Cardiac muscle cell (in vitro differentiated cells and primary cell): Measurements from ENCODE around the gene GJA3. TPM values are rescaled to one million over a fixed set of nuclear protein-coding genes. Genes with fewer than 3 reads are reported as not detected.

Experiments used
- DNase-seq, 2 donors: peaks; one replicate each; pipeline versions ENCODE4 v3.0.0 to v3.0.0-alpha.2; 2010 to 2017; ENCODE audit warnings: low read depth in 1 of 2, low spot score in 1 of 2
- H3K27ac ChIP-seq: fragments of 200-600 bp; sonication (generic); 2 replicates; pipeline ENCODE4 v1.5.1; 2016
- H3K27me3 ChIP-seq: fragments of 200-600 bp; sonication (generic); 2 replicates; pipeline ENCODE4 v1.6.0; 2016; ENCODE audit warnings: control low read depth
- H3K36me3 ChIP-seq: fragments of 200-600 bp; sonication (generic); 2 replicates; pipeline ENCODE4 v1.5.1; 2016; ENCODE audit warnings: control low read depth
- H3K4me1 ChIP-seq: fragments of 200-600 bp; sonication (generic); 2 replicates; pipeline ENCODE4 v1.8.1; 2017; ENCODE audit warnings: low read depth, mild to moderate bottlenecking, mixed run types
- H3K4me3 ChIP-seq: fragments of 200-600 bp; sonication (generic); 2 replicates; pipeline ENCODE4 v1.5.1; 2016; ENCODE audit warnings: mild to moderate bottlenecking
- H3K9me3 ChIP-seq: fragments of 200-600 bp; sonication (generic); 2 replicates; pipeline ENCODE4 v1.5.1; 2017; ENCODE audit warnings: low read depth, mild to moderate bottlenecking, control low read depth
- polyA plus RNA-seq: library from polyadenylated mRNA; unstranded; fragments of >200 nt; fragmentation: Nextera tagmentation; extraction: Ambion mirVana; gene quantifications from 2 replicates; pipeline ENCODE4 v1.2.1, GENCODE V29; 2016
- total RNA-seq: library from RNA; depleted of rRNA; stranded (reverse); fragments of >200 nt; gene quantifications from 2 replicates; pipeline ENCODE4 v1.2.3, GENCODE V29; 2016
- TF ChIP-seq, protein P1 (sequence below): IDR thresholded peaks from 2 replicates; pipeline ENCODE4 v1.5.1; 2012; ENCODE audit warnings: low read depth, mild to moderate bottlenecking, low read length

The GJA3 gene
- total and polyA plus RNA-seq, 2 experiments from 2014 or later = 123 to 201 TPM

DNA sequence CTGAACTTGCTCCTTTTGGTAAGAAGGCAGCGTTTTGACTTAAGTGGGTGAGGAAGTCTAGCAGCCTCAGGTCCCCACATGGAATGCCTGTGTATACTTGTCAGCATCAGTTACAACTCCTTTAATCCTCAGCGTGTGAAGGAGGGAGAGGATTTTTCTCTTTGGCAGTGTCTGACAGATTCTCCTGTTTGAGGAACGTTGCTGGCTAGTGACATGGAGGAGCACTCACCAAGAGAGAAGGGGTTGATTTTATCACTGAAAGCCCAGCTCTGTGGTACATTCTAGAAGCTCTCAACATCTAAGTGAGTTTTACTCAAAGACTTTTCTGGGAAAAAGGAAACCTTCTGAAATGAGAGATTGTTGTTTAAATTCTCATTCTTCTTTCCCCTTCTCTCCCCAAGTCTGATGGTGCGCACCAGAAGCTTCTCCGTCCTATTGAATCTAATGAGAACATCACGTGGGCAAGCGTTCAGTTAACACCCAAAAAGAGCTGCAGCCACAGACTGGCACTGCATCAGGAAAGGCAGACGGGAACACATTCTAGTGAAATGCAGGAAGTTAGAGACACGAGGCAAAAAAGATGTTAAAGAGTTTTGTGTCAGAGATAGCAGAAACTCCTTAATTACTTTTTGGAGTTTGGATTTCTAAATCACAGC is 58.2 kb downstream of the GJA3 start:
- H3K4me3 ChIP-seq = no peak overlapping the region
- no peak for DNase-seq
- H3K27ac ChIP-seq = peak overlapping the region; percentile 71
- no peaks in the 10 kb centered on the region for H3K9me3 ChIP-seq
- TF ChIP-seq, protein P1, sequence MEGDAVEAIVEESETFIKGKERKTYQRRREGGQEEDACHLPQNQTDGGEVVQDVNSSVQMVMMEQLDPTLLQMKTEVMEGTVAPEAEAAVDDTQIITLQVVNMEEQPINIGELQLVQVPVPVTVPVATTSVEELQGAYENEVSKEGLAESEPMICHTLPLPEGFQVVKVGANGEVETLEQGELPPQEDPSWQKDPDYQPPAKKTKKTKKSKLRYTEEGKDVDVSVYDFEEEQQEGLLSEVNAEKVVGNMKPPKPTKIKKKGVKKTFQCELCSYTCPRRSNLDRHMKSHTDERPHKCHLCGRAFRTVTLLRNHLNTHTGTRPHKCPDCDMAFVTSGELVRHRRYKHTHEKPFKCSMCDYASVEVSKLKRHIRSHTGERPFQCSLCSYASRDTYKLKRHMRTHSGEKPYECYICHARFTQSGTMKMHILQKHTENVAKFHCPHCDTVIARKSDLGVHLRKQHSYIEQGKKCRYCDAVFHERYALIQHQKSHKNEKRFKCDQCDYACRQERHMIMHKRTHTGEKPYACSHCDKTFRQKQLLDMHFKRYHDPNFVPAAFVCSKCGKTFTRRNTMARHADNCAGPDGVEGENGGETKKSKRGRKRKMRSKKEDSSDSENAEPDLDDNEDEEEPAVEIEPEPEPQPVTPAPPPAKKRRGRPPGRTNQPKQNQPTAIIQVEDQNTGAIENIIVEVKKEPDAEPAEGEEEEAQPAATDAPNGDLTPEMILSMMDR = no peak
- peaks cover 58% of the 10 kb centered on the region for H3K4me1 ChIP-seq
- no peaks in the 10 kb centered on the region for H3K27me3 ChIP-seq
- H3K36me3 ChIP-seq = no peaks in the 10 kb centered on the region

DNA sequence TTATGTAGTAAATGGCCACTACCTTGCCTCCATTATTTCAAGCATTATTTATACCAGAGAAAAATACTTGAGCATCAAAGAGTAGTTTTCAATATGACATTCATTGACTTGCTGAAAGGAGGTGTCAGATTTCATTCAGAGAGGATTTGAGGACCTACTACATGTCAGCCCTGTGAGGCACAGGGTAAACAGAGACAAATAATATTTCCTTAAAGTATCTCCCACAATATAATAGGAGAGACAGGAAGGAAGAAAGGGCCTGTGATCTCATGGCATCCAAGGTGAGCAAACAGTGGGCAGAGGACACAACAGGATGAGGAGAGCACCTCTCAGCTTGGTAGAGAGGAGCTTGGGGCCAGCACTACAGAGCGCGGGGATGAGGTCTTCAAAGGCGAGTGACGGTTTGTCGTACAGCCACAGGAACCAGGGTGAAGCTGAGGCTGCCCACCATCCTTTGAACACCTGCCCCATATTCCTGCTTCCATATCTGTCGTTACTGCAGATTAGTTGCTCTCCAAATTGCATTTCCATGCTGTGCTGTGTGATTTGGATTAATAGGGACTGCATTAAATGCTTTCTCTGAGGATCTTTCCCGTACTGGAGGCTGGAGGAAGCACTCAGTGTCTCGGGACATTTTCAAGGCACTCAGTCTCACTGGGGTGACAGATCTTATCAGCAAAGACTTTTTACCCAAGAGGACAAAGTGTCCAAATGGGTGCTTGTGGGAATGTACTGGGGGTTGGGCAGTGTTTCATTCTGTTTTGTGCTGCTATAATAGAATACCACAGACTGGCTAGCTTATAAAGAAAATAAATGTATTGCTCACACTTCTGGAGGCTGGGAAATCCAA is 59.2 kb downstream of the GJA3 start:
- peak overlapping the region; percentile 71 for H3K27ac ChIP-seq
- H3K36me3 ChIP-seq = no peaks in the 10 kb centered on the region
- no peak overlapping the region for H3K4me3 ChIP-seq
- DNase-seq = peak in 1 of 2 donors; percentile 42
- H3K9me3 ChIP-seq = no peaks in the 10 kb centered on the region
- H3K27me3 ChIP-seq = no peaks in the 10 kb centered on the region
- TF ChIP-seq, protein P1 = no peak
- H3K4me1 ChIP-seq = peaks cover 55% of the 10 kb centered on the region

DNA sequence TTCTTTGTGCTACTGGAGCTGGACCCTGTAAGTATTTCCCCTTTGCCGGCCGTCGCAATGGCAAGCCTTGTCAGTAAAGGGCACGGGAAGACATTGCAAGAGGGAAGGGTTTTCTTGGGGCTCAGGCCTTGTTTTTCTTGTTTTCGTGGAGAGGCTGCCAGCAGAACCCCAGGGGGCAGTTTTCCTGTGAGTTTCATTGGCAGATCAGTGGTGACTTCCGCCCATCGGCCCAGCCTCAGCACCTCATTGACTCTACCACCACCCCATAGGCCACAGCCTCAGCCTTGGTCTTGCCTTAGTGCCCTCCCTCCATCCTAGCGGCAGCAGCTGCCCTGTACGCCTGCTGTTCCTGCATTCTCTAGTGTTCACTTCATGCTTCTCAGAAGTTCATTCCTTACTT is 61.5 kb downstream of the GJA3 start:
- TF ChIP-seq, protein P1 = no peak

DNA sequence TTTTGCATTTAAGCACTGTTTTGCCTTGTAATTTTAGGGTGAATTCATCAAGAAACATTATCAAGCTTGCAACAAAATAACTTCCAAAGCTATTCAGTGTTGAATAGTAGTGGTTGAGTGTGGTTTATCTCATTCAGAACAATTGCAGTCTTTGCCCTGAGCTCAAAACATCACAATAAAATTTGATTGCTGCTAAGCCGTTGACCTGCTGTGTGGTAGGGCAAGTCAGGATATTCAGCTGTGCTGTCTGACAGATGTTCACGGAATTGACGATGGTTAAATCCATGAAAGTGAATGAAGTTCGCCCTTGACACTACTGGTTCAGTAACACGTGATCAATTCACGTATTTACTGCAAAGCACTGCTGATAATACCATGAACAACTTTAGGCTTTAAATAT is 66.9 kb downstream of the GJA3 start:
- no peak overlapping the region for H3K4me3 ChIP-seq
- H3K27me3 ChIP-seq = no peaks in the 10 kb centered on the region
- no peaks in the 10 kb centered on the region for H3K36me3 ChIP-seq
- H3K4me1 ChIP-seq = peaks cover 63% of the 10 kb centered on the region
- peak overlapping the region; percentile 52 for H3K27ac ChIP-seq
- TF ChIP-seq, protein P1 = no peak
- H3K9me3 ChIP-seq = no peaks in the 10 kb centered on the region
- DNase-seq = no peak

More for the DNA sequence above, 61.5 kb downstream of the GJA3 start:
- H3K9me3 ChIP-seq = no peaks in the 10 kb centered on the region
- H3K27me3 ChIP-seq = no peaks in the 10 kb centered on the region
- H3K36me3 ChIP-seq = no peaks in the 10 kb centered on the region
- DNase-seq = no peak
- H3K4me1 ChIP-seq = peaks cover 53% of the 10 kb centered on the region
- H3K4me3 ChIP-seq = no peak overlapping the region
- H3K27ac ChIP-seq = peak overlapping the region; percentile 44

DNA sequence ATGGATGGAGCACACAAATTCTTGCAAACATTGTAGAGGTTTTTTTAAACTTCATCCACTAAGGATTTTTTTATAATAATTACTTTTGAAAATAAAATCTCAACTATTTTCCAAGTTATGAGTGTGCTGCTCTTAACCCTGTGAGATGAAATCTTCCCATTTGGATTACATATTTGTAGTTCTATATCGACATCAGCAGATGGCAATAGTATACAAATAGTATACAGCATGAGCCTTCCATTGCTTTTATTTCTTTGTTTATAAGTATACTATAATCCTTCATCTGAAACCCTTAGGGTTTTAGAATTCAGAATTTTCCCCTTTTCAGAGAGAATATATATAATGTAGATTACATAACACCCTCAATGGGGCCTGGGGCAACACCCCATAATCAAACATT is 70.5 kb downstream of the GJA3 start:
- DNase-seq = no peak

More for the DNA sequence above, 70.5 kb downstream of the GJA3 start:
- H3K4me1 ChIP-seq = peaks cover 77% of the 10 kb centered on the region
- H3K36me3 ChIP-seq = peaks cover 6% of the 10 kb centered on the region
- H3K9me3 ChIP-seq = no peaks in the 10 kb centered on the region
- no peak overlapping the region for H3K4me3 ChIP-seq
- H3K27ac ChIP-seq = peak overlapping the region; percentile 49
- TF ChIP-seq, protein P1 = peak; percentile 9
- H3K27me3 ChIP-seq = no peaks in the 10 kb centered on the region

Other genes with a start within 250 kb of the GJA3 start
- 53.9 and 82.1 TPM in 2 replicates for gene ZMYM2, start 202.3 kb downstream of the GJA3 start, total RNA-seq
- gene ZMYM2, start 202.3 kb downstream of the GJA3 start, polyA plus RNA-seq = 42.5 and 59.4 TPM in 2 replicates
- 2.9 and 5.9 TPM in 2 replicates for gene GJB2, start 31.9 kb upstream of the GJA3 start, total RNA-seq
- 4.7 and 6.6 TPM in 2 replicates for gene GJB2, start 31.9 kb upstream of the GJA3 start, polyA plus RNA-seq
- gene GJB6, start 71.3 kb upstream of the GJA3 start, total RNA-seq = not detected in 2 replicates
- not detected in 2 replicates for gene GJB6, start 71.3 kb upstream of the GJA3 start, polyA plus RNA-seq